ENCODE data around the gene CLDN9.

Gene CLDN9

DNA sequence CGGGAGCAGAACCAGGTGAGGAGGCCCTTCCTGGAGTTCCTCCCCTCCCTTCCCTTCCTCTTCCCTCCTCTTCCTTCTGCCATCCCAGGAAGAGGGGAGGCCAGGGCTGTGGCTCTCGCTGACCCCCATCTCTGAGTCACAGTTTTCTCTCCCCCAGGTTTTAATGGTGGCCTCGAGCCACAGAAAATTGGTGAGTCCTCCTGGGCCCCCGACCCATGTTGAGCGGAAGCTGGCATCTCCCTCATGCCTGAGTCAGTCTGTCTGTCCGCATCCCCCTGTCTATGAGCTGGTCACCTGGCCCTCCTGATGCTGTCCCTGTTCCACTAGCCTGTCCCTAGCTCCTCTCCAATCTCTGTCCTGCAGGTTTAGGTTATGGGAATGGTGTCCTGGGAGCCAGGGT is 12.8 kb upstream of the CLDN9 start:
- DNase-seq: no peak

DNA sequence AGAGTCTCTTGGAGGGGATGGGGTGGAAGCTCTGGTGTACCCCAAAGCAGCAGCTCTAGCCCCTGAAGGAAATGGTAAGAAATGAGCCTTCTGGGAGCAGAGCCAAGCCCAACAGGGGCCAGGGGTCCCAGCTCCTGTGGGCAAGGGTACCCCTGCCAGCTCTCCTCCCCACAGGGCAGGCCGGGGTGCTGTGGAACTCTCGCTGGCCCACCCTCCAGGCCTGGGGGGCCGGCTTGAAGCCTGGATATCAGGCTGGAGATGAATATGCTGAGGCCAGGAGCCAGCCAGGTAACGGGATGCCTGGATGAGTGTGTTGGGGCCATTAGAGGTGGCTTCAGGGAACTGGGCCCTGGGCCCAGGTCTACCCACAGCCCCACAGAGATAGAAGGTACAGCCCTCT is 12.2 kb upstream of the CLDN9 start:
- DNase-seq: no peak

DNA sequence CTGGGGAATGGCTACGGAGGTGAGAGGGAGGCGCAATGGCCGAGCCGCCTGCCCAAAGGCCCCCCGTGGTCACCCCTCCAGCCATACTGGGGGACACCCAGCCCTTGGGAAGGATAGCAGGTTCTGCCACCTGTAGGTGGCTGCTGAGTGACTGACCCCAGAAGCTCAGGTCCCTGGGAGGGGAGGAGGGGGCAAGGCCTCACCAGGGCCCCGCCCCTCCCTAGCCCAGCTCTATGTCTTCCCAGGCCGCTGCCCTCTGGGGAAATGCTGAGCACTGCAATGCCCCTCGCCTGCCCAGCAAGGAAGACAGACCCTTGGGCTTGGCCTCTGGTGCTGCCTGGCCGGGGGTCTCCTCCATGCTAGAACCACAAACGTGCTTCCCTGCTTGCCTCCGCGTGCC is 11.4 kb upstream of the CLDN9 start:
- no peak for DNase-seq

DNA sequence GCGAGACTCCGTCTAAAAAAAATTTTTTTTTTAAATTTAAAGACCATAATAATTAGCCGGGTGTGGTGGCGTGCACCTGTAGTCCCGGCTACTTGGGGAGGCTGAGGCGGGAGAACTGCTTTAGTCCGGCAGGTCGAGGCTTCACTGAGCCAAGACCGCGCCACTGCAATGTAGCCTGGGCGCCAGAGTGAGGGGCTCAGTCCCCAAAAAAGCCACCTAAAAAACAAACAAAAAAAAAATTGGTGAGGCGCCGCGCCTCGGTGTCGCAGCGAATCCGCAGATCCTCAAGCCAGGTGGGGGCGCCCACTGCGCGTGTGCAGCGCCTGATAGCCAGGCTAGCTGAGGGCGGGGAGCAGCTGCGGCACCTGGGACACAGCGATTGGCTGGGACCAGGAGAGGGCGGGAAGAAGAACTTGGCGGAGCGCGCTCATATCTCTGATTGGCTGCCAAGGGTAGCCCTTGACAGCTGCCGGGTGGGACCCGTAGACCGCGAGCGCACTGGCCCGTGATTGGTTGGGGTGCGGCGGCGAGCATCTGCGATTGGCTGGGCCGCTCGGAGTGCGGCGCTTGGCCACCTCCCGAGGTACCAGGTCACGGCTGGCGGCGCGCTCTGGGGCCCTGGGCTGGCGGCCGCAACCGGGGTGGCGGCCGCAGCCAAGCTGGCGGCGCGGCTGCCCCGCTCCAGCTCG is 9.0 kb upstream of the CLDN9 start:
- DNase-seq: peak; percentile 96

DNA sequence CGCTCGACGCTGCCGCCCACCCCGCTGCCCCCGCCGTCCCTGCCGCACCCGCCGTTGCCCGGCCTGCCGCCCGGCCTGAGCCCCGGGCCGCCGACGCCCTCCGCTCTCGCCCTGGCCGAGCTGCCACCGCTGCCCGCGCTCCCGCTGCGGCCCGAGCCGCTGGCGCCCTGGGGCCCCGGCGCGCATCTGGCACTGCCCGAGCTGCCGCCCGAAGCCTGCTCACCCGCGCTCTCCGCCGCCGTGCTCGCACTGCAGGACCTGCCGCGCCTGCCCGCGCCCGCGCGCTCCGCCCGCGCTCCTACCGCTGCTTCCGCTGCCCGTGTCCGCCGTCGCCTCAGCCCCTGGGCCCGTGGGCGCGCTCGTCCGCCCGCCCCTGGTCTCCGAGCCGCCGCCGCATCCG is 8.4 kb upstream of the CLDN9 start:
- no peak for DNase-seq

DNA sequence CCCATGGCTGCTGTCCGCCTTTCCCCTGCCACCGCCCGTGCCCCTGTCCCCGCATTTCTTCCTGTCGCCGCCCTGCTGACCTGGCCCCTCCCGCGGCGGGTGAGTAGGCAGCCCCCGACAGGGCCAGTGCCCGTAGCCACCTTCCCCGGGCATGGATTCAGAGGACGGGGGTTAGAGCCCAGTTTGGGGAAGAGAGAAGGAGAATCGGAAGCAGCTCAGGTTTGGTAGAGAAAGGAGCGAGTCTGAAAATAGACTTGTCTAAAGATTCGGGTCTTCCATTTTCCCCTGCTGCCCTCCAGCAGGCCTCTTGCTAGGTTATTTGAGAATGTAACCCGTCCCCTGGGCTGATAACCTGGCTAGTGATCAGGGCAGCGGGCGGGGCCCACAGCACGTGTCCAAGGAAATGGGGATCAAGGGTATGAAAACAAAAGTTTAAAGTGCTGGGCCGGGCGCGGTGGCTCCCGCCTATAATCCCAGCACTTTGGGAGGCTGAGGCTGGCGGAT is 7.9 kb upstream of the CLDN9 start:
- no peak for DNase-seq

DNA sequence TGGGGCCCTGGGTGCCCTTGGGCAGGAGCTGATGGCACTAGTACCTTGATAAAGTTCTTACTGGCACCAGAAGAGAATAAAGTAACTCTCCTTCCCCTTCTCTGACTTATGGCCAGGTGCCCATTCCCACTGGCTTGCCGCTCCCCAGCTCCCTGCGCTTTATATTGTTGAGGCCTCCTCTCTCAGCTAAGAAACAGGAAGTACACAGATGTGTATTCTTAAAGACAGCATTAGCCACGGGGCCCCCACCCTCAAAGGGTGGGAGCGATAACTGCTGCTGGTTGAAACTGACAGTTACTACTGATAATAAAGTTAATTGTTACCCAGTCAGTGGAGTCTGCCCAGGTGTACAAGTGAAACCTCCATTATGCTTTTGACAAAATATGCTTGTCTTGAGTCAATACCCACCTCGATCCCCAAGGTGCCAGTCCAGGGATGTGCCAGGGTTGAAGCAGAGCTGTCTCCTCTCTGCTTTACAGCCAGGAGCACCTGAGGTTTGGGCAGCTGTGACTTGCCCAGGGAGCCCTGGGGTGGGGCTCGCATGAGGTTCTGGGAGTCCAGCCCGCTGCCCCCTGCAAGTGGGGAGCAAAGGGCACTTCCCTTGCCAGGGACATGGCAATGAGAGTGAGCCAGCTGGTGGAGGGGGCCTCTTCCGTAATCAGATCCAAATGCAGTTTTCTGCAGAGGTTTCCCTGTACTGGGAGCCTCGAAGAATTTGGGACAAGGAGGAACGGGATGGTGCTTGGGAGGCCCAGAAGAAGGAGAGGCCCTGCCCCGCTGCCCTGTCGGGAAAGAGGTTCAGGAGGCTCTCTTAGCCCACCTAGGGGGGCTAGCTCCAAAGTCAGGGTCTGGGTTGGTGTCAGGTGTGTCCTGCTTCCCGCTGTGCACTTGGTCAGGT is 5.4 kb upstream of the CLDN9 start:
- DNase-seq: no peak

DNA sequence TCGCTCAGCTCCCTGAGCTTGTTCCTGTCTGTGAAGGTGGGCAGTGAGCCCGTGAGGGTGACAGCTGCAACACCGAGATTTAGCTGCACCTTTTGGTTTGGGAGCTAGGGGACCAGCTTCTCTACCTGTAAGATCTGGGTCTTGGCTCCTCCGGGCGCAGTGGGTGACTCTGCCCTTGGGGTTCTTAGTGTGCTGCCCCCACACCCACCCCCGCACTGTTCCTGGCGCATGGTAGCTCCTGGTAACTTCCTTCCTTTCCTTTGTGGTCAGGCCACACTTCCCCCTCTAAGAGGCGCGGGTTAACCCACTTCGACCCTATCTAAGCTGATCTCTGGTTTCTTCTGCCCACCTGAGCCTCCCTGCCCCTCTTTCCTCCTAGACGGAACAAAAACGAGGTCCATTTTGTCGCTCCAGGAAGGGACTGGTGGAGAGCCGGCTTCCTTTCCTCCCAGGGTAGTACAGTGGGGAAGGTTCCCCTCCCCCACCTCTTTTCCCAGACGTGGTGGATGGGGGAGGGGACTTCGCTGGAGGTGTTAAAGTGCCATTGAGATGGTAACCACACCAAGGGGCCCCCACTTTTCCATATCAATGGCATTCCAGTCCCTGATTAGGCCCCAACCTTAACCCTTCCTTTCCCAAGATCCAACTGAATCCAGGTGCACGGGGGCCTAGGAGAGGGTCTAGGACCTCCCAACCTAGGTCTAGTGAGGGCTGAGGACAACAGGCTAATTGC is 4.6 kb upstream of the CLDN9 start:
- no peak for DNase-seq

DNA sequence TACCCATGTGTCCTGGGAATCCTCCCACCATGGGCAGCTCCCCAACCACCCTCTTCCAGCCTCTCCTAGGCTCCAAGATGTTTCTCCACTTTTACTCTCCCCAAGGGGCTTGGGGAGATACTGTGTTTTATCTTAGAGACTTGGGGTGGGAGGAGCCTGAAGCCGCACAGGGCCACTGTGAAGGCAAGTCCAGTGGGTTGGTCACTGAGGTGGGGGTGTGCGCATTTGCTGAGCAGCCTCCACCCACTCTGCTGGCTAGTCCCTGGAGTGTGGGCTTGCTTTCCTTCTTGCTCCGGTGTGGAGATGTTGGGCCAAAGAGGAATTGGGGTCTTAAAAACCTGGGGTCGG is 4.1 kb upstream of the CLDN9 start:
- DNase-seq: no peak

DNA sequence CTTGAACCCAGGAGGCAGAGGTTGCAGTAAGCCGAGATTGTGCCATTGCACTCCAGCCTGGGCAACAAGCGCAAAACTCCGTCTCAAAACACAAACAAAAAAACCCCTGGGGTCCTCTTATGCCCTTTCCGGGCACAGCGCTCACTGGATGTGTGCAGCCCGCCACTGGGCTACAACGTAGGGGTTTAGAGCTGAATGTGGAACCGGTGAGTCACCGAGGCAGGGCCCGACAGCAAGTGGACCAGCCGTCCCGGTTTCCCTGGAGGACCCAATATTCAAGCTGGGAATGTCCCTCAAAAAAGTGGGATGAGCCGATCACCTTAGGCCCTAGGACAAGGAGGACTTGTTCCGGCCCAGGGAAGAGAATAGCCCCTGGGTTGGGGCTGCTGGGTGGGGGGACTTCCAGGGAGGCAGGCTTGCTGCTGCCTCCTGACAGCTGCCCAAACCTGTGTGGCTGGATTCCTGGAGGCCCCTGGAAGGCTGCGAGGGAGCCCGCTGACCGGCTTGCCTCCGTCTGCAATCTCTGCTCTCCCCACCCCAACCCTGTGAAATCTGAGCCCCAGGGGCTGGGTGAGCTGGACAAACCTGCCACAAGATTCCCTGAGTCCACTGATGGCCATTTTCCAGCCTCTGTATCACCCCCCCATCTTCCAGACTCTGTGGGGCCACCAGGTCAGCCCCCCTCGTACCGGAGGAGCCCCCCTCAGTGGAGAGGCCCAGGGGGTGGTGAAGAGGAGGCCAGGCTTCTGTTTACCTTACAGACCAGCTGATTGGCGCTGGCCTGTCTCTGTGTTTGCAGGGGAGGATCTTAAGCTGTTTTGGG is 2.9 kb upstream of the CLDN9 start:
- no peak for DNase-seq

DNA sequence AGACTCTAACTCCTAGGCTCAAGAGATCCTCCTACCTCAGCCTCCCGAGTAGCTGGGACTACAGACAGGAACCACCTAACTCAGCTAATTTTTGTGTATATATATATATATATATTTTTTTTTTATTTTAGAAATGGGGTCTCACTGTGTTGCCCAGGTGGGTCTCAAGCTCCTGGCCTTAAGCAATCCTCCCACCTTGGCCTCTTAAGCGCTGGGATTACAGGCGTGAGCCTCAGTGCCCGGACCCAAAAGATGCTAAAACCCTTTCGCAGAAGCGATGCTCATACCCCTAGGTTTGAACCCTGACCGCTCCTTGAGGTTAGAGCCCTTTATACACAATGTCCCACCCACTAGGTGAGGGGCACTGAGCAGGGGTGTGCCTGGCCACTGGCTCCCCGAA is 2.2 kb upstream of the CLDN9 start:
- DNase-seq: no peak

DNA sequence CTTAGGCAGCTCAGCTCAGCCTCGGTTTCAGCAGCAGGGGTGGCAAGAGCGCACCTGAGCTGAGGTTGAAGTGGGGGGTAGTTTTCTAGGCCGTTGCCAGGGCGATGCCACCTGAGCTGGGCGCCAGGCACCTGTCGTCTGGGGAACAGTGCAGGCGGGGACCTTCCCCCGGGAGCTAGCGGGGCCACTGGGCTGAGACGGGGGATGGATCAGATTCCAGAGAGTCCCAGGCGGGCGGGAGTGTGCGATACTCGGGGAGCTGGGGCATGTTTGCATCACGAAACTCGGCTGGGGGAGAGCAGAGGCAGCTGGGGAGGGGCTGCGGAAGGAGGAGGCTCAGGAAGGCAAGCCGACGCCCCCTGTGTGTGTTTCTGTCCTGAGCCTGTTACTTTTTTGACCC is 477 bp upstream of the CLDN9 start:
- no peak for DNase-seq

DNA sequence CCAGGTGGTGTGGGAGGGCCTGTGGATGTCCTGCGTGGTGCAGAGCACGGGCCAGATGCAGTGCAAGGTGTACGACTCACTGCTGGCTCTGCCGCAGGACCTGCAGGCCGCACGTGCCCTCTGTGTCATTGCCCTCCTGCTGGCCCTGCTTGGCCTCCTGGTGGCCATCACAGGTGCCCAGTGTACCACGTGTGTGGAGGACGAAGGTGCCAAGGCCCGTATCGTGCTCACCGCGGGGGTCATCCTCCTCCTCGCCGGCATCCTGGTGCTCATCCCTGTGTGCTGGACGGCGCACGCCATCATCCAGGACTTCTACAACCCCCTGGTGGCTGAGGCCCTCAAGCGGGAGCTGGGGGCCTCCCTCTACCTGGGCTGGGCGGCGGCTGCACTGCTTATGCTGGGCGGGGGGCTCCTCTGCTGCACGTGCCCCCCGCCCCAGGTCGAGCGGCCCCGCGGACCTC is 798 bp downstream of the CLDN9 start:
- DNase-seq: no peak

DNA sequence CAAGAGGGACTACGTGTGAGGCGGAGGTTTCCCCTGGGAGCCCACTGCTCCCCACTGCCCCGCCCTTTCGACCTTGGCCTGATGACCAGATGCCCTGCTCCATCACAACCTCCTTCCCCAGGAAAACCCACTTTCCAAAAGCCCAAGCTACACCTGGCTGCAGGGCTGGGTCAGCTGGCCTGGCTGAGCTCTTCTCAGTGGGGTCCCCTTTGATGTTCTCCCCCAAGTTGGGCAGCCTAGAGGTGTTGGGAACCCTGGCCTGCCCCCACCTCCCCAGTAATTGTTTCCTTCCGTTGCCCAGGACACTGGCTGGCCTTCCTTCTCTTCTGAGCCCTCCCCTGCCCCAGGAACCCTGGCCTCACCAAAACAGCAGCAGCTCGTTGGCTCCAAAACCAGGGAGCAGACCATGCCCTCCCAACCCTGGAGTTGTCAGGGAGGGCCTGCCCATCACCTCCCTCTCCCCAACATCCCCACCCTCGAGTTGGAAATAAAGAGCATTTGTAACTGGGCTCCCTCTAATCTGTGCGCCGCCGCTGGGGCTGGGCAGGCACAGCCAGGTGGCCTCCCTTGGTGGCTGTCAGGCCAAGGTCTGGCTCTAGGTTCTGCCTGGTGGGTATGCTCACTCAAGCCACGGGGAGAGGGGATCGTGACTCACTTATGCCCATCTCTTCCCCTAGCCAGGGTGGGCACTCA is 1.4 kb downstream of the CLDN9 start:
- no peak for DNase-seq

DNA sequence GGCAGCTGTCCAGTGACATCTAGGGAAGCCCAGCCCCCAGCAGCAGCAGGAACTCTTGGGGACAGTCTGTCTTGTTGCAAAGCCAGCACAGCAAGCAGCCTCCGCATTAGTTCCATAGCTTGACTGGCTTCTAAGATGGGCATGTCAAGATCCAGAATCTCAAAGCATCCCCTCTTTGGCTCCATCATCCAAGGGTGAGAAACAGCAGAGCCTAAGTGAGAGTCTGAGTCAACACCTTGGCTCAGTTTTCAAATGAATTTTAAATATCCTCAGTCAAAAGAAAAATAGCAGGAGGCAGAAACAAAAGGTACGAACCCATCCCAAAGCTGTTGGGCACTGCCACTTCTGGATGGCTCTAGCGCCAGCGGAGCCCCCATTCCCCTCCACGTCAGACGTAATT is 2.2 kb downstream of the CLDN9 start:
- no peak for DNase-seq

DNA sequence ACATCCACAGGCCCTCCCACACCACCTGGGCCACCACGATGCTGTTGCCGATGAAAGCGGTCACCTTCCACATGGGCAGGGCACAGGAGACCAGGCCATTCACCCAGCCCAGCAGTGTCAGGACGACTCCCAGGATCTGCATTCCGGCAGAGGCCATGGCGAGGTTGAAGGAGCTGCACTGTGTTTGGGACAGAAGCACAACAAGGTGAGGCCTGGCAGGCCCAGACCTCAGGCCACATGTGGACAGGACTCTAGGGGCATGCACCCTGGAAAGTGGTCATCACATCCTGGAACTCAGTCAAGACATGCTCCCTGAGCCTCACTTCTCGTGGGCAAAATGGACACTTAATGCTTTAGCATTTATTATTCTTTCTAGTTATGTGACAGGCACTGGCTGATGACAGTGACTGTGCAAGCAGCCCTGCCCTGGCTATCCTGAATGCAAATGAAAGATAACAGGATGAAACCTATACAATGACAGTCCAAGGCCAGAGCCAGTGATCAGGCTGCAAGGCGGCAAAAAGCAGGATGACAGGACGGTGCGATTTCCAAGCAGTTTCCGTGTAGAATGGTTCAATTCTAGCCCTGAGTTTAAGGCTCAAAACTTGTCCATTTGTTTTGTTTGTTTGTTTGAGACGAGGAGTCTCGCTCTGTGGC is 3.3 kb downstream of the CLDN9 start:
- no peak for DNase-seq

DNA sequence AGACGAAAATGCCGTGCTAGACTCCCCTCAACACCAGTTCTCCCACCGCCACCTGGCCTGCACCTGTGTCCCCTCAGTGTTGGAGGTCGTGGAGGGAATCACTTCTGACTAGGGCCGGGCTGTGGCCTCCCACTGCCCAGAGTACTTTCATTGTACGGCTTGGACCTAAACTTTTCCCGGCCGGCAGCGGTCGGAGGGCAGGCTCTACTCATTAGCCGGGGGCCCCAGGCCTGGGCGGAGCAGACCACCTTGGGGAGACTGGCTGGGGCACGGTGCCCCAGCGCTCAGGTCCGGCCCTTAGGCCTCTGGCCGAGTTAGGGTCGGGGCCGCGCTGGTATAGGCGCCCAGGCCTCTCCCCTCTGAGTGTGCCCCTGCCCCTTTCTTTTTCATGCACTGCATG is 4.6 kb downstream of the CLDN9 start:
- DNase-seq: no peak

DNA sequence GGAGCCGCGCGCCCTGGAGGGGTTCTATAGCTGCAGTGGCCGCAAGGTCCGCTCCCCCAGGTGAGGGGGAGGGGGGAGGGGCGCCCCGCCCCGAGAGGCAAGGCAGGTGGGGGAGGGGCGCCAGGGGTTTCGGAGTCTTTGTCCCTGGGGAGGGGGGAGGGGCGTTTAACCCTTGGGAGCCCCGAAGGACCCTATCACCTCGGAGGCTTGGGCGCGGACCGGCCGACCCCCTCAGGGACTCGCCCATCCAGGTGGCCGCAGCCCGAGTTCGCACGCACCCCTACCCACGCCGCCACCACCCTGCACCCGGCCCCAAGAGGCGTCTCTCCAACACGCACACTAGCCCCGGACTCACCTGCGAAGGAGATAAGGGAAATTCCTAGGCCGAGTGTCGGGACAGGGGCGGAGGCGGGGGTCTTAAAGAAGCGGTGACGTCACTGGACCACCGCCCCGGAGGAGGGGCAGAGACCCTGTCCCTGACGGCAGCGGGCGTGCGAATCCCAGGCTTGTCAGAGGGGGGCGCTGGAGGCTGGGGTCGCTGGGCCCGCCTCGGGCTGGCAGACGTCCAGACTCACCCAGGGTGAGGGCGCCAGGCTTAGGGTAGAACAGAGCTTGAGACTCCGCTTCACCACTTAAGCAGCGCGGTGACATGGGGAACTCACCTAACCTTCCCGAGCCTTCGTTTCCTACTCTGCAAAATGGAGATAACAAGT is 5.2 kb downstream of the CLDN9 start, which contains the start of gene CLDN6:
TSS of gene CLDN6 (minus strand) at position 390 of the 713 bp plus-strand sequence. CDS start 2,162 bp downstream, outside the sequence.
- no peak for DNase-seq

DNA sequence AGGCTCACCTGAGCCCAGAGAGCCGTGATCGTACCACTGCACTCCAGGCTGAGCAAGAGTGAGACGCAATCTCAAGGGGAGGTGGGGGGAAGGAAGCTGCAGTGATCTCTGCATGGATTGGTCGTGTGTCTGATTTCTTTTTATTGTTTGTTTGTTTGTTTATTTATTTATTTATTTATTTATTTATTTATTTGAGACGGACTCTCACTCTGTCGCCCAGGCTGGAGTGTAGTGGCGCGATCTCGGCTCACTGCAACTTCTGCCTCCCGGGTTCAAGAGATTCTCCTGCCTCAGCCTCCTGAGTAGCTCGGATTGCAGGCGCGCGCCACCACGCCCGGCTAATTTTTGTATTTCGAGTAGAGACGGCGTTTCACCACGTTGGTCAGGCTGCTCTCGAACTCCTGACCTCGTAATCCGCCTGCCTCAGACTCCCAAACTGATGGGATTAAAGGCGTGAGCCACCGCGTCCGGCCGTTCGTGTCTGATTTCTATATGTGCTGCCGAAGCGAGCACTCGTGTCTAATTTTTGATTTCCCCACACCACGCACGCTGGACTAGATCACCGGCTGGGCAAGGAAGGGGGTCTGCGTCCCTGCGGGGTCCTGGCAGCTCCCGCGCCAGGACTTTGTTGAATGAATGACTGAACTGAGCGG is 7.0 kb downstream of the CLDN9 start:
- no peak for DNase-seq

DNA sequence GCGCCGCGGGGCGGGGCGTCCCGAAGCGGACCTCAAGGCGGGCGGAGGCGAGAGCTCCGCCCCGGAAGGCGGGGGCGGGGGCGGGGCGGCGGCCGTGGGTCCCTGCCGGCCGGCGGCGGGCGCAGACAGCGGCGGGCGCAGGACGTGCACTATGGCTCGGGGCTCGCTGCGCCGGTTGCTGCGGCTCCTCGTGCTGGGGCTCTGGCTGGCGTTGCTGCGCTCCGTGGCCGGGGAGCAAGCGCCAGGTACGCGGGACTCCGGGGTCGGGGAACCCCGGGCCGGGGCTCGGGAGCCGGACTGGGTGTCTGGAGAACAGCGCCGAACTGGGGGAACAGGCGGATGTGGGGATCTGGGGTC is 7.5 kb downstream of the CLDN9 start, which contains the start of gene TNFRSF12A:
TSS of gene TNFRSF12A (plus strand) at position 122 of the 357 bp plus-strand sequence. CDS start at position 152, 30 bp downstream.
- peak; percentile 82 for DNase-seq

Data from left hindlimb (tissue), 1 donor.